ENCODE data around the gene ZFY. TPM values are rescaled to one million over a fixed set of nuclear protein-coding genes. Genes with fewer than 3 reads are reported as not detected.

ZFY gene
- total and polyA plus RNA-seq, 2 of the 4 experiments (the other 2 are of a cell fraction), result not detected

GRCh38 chrY:3012226-3012625, 77.0 kb downstream of the ZFY start:
- Histone ChIP-seq H2AFZ (replicated peaks; ENCODE audit: low read length, poor library complexity) (no peak overlapping the region), H3K56ac (ENCODE audit: extremely low read depth, insufficient read depth, low read length) (no peak overlapping the region), H3K14ac (replicated peaks; ENCODE audit: low read depth, low read length) (no peak overlapping the region), H3K27ac (ENCODE audit: insufficient read depth, low read length) (no peak overlapping the region), H3K4ac (ENCODE audit: low read depth, low read length) (no peak overlapping the region), H2BK20ac (ENCODE audit: low read depth, low read length) (no peak overlapping the region), H3K23ac (ENCODE audit: low read depth, low read length) (no peak overlapping the region), H3K18ac (ENCODE audit: low read depth, low read length) (no peak overlapping the region), H3K9me3 (ENCODE audit: control insufficient read depth, insufficient read depth, low read length) (no peaks in the 10 kb centered on the region), H3K27me3 (ENCODE audit: control insufficient read depth, insufficient read depth, low read length) (no peaks in the 10 kb centered on the region), H4K8ac (ENCODE audit: low read depth in 2 of 2, low read length in 2 of 2) (no peak overlapping the region), H2BK120ac (ENCODE audit: low read depth, low read length) (no peak overlapping the region), H3K4me3 (ENCODE audit: insufficient read depth, low read depth, low read length) (no peak overlapping the region), H4K5ac (ENCODE audit: low read depth, low read length) (no peak overlapping the region), H3K36me3 (ENCODE audit: control insufficient read depth, insufficient read depth, low read length) (no peaks in the 10 kb centered on the region), H3K9me1 (ENCODE audit: insufficient read depth, low read length) (no peaks in the 10 kb centered on the region), H3K79me1 (ENCODE audit: low read depth in 1 of 2, low read length in 2 of 2) (no peaks in the 10 kb centered on the region), H3K4me1 (ENCODE audit: control insufficient read depth, insufficient read depth, low read length) (no peaks in the 10 kb centered on the region), H3K9ac (ENCODE audit: low read depth, low read length) (no peak overlapping the region), H4K20me1 (ENCODE audit: insufficient read depth, low read length) (no peaks in the 10 kb centered on the region), H3K4me2 (ENCODE audit: low read depth, low read length) (no peak overlapping the region), H2BK15ac (ENCODE audit: low read depth, low read length) (no peak overlapping the region), H2BK5ac (ENCODE audit: low read depth, low read length, poor library complexity, severe bottlenecking) (no peak overlapping the region), H4K91ac (ENCODE audit: insufficient read depth, low read depth, low read length) (no peak overlapping the region), H2AK9ac (replicated peaks; ENCODE audit: low read depth, low read length, poor library complexity) (no peak overlapping the region), H2AK5ac (ENCODE audit: low read depth, low read length) (no peak overlapping the region)
- ChIA-PET POLR2A (ENCODE audit: unreplicated experiment) (no interaction called here), CTCF (no interaction called here)
- TF ChIP-seq RCOR1 (IDR thresholded peaks at IDR 0.05; ENCODE audit: insufficient replicate concordance, low read length) (no peak), MAZ (IDR thresholded peaks at IDR 0.05; ENCODE audit: borderline replicate concordance, low read depth, low read length) (no peak), SMC3 (IDR thresholded peaks at IDR 0.05; ENCODE audit: low read depth, low read length) (no peak), USF2 (IDR thresholded peaks at IDR 0.05; ENCODE audit: low read depth, low read length) (no peak), CEBPB (IDR thresholded peaks at IDR 0.05; ENCODE audit: low read depth, low read length) (no peak), BHLHE40 (IDR thresholded peaks at IDR 0.05; ENCODE audit: low read depth, low read length) (no peak), CHD1 (IDR thresholded peaks at IDR 0.05; ENCODE audit: low read depth, low read length) (no peak), MXI1 (IDR thresholded peaks at IDR 0.05; ENCODE audit: borderline replicate concordance, low read depth, low read length) (no peak), RAD21 (IDR thresholded peaks at IDR 0.05; ENCODE audit: low read length) (no peak), RFX5 (IDR thresholded peaks at IDR 0.05; ENCODE audit: low read depth, low read length) (no peak), POLR2A (IDR thresholded peaks at IDR 0.05; ENCODE audit: low read depth, low read length) (no peak), FOS (IDR thresholded peaks at IDR 0.05; ENCODE audit: low read depth, low read length) (no peak), MAFK (IDR thresholded peaks at IDR 0.05; ENCODE audit: low read depth, low read length) (no peak), NFE2L2 (IDR thresholded peaks at IDR 0.05; ENCODE audit: low read depth, low read length) (no peak)
- TF ChIP-seq, protein P1, sequence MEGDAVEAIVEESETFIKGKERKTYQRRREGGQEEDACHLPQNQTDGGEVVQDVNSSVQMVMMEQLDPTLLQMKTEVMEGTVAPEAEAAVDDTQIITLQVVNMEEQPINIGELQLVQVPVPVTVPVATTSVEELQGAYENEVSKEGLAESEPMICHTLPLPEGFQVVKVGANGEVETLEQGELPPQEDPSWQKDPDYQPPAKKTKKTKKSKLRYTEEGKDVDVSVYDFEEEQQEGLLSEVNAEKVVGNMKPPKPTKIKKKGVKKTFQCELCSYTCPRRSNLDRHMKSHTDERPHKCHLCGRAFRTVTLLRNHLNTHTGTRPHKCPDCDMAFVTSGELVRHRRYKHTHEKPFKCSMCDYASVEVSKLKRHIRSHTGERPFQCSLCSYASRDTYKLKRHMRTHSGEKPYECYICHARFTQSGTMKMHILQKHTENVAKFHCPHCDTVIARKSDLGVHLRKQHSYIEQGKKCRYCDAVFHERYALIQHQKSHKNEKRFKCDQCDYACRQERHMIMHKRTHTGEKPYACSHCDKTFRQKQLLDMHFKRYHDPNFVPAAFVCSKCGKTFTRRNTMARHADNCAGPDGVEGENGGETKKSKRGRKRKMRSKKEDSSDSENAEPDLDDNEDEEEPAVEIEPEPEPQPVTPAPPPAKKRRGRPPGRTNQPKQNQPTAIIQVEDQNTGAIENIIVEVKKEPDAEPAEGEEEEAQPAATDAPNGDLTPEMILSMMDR (conservative IDR thresholded peaks at IDR 0.05; ENCODE audit: low read depth, low read length), result no peak
- TF ChIP-seq, protein P2, sequence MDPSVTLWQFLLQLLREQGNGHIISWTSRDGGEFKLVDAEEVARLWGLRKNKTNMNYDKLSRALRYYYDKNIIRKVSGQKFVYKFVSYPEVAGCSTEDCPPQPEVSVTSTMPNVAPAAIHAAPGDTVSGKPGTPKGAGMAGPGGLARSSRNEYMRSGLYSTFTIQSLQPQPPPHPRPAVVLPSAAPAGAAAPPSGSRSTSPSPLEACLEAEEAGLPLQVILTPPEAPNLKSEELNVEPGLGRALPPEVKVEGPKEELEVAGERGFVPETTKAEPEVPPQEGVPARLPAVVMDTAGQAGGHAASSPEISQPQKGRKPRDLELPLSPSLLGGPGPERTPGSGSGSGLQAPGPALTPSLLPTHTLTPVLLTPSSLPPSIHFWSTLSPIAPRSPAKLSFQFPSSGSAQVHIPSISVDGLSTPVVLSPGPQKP (IDR thresholded peaks at IDR 0.05; ENCODE audit: borderline replicate concordance, low read depth, low read length), result no peak
- in situ Hi-C loops (cut with MboI; ENCODE audit: low sequenced_read_pairs), result no loop called here
- no CpG with 5 or more reads among the region's 4 CpGs for WGBS, 2 experiments (ENCODE audit: extremely low coverage in 2 of 2, insufficient read length in 1 of 2)
- intact Hi-C loops (cut with micrococcal nuclease), result no loop called here
- no peak for ATAC-seq (ENCODE audit: low read depth)
- dilution Hi-C loops (cut with HindIII; ENCODE audit: low sequenced_read_pairs, unreplicated experiment), result no loop called here
- no peak for DNase-seq
- no TSS peak for BruUV-seq (replicated peaks)

All from IMR-90 (cell line).